GM19238 (cell line): ENCODE data around the gene OPRL1.

Experiments used
- DNase-seq: peaks from one replicate; pipeline ENCODE4 v3.0.0; 2011; ENCODE audit warnings: low spot score; ENCODE audit not compliant: insufficient read length

Gene OPRL1

DNA sequence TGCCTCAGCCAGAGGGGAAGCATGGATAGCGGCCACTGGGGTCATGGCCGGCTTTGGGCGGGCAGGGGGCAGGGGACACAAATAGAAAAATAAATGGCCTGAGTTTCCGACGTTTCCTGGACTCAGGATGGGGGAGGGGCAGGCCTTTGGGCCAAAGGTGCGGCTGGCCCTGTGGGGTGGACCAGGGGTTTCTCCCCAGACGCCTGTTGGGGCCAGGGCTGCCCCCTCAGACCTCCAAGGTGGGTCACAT lies 23.3 kb upstream of the OPRL1 start:
- DNase-seq = no peak

DNA sequence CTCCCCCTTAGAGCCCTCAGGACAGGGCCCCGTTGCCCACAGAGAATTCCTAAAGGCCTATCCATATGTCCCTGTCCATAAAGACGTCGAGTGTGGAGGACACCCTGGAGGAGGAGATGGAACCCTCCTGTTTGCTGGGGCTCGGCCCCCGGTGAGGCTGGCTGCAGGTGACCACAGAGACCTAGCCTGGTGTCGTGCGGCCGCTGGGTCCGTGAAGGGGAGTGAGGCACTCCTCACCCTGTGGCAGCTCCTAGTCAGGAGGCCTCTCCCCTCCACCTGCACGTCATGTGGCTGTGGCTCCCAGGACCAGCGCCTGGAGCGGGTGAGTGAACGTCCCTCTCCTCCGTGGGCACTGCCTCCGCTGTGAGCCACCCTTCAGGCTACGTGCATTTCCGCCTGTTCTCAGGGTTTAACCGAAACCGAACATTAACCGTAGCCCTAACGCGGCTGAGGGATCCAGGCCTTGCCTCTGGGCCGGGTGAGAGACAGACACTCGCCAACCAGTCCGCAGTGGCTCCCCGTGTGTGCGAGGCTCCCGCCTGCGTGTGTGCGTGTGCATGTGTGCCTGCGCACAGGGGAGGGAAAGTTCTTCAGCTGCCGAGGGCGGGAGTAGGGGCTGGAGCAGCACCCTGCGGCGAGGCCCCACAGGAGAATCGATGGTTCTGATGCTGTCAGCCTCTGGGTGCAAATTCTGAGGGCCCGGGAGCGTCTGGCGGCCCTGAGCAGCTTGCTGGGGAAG lies 22.8 kb upstream of the OPRL1 start:
- DNase-seq = no peak

DNA sequence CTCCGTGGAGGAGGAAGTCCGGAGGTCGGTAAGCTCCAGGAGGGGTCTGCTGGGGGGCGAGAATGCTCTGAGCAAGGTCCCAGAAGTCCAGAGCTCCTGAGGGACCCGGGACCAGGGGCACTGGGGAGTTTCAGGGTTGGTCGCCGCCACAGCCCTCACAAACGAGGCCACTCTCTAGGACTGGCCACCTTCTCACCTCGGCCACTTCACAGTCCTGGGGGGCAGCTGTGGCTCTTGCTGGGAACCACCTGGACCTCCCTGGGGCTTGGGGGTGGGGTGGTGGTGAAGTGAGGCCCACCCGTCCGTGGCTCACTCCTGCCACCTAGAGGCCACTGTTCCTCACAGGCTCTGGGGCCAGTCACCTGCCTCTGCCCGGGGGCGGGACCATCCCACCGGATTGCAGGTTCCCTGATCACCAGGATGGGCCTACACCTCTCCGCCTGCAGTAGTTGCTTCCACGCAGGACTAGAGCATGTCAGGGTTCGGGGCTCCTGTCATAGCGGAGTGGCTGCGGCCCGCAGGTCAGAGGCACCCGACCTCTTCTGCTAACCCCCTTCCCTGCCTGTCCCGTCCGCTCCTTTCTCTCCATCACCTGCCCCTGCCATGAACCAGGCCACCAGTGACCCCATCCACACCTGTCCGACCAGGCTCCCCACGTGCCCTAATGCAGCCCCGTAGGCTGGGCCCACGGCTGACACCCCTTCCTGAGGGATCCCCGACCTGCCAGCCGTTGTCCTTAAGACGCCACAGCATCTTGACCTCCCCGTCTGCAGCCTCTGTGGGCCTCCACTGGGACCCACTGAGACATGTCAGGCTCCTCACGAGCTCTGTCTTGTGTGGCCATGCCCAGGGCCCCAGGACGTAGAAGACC lies 22.0 kb upstream of the OPRL1 start:
- peak; percentile 93 for DNase-seq

DNA sequence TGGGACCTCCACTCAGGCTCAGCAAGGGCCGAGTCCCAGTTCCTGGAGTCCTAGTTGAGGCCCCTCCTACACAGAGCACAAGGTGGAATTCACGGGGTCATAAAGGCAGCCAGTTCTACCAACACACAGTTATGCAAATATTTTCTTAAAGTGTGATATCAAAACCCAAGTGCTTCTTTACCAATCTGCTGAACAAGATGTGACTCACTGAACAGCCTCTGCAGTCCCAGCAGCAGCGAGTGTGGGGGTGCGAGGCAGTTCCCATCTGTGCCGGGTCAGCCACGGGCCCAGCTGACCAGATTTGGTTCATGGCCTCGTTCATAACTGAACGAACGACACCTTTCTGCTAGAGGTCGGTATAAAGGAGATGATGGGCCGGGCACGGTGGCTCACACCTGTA lies 21.3 kb upstream of the OPRL1 start:
- DNase-seq = no peak

DNA sequence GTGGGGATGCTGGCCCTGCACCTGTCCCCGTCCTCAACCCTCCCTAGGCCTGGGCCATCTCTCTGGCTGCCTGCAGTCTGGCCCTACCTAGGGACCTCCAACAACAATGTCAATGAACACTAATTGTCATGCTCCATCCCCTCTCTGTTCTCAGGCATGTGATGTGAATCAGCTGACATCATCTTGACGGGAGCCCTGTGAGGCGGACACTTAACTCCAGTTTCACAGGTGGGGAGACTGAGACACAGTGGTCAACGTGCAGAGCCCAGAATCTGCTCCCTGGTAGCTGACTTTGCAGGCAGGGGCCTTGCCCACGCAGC lies 17.6 kb upstream of the OPRL1 start:
- no peak for DNase-seq

DNA sequence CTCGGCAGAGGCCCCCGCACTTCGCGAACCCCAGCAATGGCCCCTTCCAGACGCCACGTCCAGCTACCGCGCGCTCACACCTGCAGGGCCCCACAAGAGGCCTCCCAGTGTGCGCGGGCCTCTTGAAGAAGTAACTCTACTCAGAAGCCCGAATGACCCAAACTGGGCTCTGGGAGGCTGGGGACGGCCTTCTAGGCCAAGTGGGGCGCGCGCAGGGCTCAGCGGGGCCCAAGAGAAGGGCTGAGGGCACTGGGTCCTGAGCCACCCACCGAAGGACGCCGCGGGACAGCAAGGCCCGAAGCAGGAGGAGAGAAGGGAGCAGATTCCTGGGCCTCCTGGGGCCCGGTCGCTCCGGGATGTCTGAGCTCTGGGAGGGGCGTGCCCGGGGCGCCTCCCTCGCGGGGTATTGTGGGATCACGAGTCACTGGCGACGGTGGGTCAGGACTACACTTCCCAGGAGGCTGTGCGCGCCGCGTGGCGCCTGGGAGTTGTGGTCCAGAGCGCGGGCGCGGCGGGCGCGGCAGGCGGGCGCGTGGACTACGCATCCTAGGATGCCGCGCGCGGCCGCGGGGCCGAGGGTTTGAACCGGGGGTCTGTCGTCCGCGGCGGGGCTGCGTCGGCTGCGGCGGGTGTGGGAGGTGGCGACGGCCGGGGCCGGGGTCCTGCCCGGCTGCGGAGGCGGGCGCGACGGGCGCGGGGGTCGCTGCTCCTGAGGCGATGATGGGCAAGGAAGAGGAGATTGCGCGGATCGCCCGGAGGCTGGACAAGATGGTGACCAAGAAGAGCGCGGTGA lies 17.1 kb upstream of the OPRL1 start, which contains the start of gene TCEA2:
Gene TCEA2, plus strand, starts transcription at position 603 of the 793 bp plus-strand sequence. Its CDS starts 115 bp downstream, at position 718.
- DNase-seq = peak; percentile 99

DNA sequence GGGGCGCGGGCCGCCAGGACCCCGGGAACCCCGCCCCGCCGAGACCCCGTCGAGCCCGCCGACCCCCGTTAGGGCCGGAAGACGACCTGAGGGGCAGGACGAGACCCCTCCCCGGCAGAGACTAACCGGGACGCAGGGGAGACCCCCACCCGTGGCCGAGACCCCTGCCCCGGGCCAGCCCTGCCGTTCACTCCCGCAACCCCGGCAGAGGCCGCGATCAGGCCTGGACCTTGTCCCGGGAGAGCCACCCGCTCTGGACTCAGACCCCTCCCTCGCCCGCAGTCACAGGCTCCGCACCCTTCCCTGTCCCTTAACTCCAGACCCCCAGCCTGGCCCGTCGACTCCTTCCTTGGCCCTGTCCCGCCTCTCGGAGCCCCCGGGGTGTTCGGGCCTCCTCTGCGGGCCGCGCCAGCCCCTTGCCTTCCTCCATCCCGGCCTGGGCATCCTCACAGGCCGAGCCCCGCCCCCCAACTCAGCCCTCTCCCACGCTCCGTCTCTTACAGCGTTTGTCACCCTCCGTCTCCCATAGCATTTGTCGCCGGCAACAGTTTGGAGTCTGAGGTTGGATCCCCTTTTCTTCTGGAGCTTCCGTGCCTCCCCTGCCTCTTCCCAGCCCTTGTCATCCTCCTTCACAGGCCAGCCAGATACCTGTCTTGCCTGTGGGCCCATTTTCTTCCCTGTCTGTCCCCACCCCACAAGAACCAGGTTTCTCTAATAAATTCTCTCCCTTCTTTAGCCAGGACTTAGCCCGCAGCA lies 16.3 kb upstream of the OPRL1 start:
- DNase-seq = no peak

DNA sequence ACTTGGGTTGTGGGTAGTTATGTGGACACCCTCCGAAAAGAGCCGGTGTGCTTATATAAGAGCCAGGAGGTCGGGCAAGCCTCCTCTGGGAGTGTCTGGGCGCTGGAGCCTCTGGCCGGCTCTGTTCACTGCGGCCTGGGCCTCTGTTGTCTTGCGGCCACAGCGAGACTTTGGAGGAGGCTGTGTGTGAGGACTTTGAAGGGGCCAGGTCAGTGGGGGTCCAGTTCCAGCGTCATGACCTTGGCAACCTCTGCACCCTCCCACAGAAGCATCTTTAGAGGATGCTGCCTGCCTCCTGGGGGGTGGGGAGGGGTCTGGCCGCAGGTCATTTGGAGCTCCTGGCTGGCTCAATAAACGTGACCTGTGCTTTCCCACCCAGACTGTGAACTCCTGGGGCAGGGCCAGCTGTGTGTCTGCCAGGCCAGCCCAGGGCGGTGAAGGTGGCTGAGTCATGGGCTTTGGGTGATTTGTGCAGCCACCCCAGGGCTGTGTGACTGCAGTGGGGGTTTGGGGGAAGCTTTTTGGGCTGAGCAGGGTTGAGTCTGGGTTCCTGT lies 15.7 kb upstream of the OPRL1 start:
- DNase-seq = no peak

DNA sequence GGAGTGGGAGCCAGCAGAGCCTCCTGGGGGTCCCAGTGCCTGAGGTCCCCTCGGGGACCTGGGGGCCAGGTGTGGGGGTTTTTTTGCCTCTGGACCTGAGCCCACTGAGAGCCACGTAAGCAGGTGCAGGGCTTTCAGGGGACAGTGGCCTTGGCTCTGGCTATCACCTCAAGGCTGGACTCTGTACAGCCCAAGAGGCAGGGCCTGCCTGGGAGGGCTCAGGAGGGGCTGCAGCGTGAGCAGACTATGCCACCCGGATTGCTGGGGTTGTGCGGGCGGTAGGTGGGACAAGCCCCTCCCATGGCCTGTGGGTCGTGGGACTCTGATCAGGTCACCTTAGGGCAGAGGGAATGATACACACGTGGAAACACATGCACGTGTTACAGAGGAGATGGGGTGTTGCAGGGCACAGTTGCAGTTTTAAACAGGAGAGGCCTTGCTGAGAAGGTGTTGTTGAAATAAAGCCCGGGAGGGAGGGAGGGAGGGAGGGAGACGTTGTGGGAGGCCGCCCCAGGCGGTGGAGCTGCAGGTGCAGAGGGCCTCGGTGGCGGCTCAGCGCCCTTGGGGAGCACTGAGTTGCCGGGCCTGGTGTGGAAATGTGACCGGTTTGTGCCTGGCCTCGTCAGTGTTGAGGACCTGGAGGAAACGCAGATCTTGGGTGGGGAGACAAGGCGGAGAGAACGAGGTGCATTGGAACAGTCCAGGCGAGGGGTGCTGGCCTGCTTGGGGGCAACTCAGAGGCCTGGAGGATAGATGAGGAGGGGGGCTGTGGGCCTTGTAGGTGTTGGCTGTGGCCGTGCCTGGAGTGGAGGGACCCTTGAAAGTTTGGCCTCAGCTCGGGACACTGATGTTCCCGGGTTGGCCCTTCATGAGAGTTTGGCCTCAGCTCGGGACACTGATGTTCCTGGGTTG lies 14.6 kb upstream of the OPRL1 start:
- no peak for DNase-seq

DNA sequence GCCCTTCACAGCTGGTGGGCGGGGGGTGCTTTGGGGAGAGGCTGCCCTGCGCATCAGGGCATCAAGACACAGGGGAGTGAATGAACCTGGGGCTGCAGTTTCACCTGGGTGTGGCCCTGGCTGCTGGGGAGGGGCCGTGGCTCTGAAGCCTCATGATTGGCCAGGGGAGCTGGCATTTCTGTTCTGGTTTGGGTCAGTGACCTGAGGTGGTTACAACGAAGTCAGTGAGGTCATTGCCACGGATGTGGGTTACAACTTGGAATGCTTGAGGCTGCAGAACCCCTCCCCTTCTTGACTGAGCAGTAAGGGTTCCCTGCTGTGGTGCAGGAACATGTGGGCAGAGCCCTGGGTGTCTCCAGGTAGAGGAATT lies 13.9 kb upstream of the OPRL1 start:
- DNase-seq = peak; percentile 80

DNA sequence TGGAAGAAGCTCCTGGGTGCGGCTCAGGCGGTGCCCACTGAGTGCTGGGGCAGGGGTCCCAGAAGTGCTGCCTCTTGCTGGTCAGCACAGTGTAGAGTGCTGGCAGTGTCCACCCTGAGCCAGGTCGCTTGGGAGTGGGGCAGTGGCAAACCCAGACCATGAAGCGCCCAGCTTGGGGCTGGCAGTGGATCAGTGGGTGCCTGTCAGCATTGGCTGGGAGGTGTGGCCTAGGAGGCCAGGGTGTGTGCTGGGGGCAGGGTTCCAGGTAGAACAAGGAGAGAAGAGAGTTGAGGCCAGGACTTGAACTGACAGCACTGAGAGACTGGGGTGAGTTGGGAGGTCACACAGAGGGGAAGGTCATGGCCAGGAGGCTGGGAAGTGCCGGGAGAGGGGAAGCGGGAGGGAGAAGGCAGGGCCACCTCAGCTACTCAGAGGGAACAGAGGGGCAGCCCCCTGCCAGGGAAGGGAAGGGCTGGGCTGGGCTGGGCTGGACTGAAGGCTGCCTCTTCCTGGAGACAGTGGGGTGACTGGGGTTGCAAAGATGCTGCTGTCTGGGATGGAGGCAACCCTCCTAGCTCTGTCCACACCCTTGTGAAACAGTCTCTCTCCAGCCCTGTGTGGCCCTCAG lies 12.8 kb upstream of the OPRL1 start:
- no peak for DNase-seq

DNA sequence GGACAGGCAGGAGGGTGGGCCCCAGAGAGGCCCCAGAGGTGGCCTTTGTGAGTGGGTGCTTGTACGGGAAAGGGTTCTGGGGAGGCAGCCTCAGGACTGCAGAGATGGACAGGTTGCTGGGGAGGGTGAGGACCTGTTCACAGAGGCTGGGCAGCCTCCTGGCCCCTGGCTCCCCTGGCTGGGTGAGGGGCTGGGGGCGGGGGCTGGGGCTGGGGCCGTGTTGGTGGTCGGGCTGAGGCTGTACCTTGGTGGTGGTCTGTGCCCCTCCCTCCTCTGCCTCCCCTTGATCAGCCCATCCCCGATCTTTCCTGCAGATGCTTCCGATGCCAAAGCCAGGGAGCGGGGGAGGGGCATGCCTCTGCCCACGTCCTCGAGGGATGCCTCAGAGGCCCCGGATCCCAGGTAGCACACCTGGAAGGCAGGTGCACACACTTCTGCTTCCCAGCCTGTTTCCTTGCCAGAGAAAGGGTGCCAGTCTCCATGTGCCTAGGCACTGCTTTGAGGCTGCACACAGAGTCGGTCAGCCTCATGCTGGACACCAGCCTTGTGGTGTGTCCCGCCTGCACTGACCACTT lies 12.1 kb upstream of the OPRL1 start:
- DNase-seq = no peak

DNA sequence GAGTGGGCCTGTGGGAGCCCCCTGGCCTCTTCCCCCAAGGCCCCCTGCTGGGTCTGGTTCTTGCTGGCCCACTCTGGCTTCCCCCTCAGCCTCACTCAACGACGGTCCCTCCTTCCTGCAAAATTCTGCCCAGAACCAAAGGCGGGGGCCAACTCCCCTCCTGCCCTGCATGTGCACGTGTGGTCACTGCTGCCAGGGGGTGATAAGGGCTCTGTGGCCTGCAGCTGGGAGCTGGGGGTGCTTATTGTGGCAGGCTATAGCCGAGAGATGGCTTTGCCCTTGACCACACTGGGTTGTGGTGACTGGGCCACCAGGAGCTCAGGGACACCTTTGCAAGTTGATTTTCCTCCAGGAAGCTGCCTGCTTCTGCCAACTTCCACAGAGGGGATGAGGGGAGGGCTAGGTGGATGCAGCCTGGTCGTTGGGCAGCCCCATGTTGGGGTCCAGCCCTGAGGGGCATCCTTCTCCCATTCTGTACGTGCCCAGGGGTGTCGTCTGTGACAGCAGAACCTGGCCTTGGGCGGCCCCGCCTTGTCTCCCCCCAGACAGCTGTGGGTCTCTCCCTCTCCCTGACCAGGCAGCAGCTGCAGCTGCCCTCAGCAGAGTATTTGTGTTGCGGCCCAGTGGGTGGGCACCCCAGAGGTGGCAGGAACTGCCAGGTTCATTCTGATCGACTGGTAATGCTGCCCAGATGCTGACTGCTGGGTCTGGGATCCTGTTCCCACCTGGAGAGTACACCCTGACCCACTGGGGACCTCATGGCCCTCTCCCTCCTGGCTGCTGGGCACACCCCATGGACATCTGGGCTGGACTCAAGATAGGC lies 11.3 kb upstream of the OPRL1 start:
- DNase-seq = no peak

DNA sequence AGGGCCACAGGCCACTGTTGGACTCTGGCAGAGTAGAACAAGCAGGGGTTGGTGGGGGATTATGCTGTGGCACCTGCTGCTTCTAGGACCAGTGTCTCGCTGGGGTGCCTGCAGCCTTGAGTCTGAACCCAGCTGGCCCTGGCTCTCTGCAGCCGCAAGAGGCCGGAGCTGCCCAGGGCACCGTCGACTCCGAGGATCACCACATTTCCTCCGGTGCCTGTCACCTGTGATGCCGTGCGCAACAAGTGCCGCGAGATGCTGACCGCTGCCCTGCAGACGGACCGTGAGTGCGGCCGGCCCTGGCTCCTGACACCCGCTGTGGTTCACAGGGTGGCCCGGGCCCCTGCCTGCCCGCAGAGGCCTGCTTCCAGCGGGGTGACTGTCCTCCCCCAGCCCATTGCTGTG lies 10.7 kb upstream of the OPRL1 start:
- DNase-seq = no peak

DNA sequence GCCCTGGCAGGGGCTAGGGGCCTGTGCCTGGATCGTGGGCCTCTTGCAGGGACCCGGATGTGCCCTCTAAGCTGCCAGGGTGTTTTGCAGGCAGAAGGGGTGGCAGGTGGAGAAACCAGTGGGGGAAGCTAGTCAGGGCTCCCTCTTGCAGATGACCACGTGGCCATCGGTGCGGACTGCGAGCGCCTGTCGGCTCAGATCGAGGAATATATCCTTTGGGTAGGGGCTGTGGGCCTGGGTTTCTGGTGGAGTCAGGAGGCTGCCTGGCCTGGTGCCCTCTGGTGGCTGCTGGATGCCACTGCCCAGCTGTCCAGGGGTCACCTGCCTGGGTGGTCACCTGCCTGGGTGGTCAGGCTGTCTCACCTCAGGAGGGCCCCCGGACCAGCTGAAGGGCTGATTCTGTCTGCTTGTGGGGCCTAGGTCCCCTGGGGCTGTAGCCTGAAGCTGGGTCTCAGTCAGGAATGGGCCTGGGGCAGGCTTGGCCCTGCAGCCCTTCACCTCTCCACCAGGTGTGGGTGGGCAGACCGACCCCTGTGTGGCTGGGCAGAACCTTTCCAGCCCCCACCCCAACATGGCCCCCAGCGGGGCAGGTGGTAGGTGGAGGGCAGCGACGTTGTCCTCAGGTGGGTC lies 10.2 kb upstream of the OPRL1 start:
- no peak for DNase-seq

DNA sequence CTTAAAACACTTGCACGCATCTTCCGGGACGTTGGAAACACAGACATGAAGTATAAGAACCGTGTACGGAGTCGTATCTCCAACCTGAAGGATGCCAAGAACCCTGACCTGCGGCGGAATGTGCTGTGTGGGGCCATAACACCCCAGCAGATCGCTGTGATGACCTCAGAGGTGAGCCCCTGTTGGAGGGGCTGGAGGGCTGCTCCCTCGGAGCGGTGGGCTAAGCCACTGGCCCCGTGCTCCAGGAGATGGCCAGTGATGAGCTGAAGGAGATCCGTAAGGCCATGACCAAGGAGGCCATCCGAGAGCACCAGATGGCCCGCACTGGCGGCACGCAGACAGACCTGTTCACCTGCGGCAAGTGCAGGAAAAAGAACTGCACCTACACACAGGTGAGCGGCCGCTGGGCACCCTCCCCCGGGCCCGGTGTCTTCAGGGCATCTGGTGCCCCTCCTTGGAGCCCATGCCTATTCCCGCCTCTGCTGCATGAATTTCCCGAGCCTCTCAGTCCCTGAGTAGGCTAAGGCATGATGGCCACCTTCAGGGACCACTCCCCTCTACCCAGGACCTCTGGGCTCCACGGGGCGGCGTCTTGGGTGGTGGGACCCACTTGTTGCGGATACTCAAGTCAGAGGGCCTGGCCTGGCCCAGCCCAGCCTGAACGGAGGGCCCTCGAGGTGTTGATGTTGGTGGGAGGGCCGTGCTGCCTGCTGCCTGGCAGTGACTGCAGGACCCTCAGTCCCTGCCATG lies 9.5 kb upstream of the OPRL1 start:
- no peak for DNase-seq
